GM18505 (cell line): ENCODE measurements around the gene LRRC3.

Source experiments
- ATAC-seq: cut with Tn5 transposase; IDR thresholded peaks from one replicate; pipeline ENCODE4 v1.9.1; 2021; ENCODE audit not compliant: unreplicated experiment
- POLR2A ChIP-seq: IDR thresholded peaks from 4 replicates; pipeline ENCODE4 v1.6.1; 2011; ENCODE audit warnings: borderline replicate concordance; ENCODE audit not compliant: insufficient read depth, insufficient read length; ENCODE audit errors: extremely low read depth

The LRRC3 gene

DNA sequence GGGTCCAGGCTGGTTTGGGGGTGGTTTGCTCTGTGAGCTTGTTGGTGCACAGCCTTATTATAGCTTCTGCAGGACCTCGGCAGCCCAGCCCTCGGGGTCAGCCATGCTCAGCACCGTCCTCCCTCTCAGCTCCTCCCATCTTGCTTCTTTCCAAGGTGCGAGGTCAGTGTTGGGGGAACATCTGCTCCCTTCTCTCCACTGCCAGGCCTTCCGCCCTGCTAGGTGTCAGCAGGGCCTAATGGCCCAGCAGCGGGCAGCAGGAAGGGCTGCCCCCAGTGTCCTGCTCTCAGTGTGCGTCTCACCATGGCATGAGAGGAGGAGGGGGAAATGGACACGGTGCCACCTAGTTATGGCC is 36.5 kb upstream of the LRRC3 start:
- ATAC-seq: no peak
- no peak for TF ChIP-seq POLR2A

DNA sequence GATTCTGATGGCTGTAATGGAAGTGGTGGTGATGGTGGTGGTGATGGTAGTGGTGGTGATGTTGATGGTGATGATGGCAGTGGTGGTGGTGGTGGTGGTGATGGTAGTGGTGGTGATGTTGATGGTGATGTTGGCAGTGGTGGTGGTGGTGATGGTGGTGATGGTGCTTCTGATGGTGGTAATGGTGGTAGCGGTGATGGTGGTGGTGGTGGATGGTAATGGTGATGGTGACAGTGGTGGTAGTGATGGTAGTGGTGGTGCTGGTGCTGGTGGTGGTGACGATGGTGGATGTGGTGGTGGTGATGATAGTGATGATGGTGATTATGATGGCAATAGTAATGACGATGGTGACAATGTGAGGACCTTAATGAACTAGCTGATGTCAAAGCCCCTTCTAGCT is 35.6 kb upstream of the LRRC3 start:
- no peak for ATAC-seq
- TF ChIP-seq POLR2A: no peak

DNA sequence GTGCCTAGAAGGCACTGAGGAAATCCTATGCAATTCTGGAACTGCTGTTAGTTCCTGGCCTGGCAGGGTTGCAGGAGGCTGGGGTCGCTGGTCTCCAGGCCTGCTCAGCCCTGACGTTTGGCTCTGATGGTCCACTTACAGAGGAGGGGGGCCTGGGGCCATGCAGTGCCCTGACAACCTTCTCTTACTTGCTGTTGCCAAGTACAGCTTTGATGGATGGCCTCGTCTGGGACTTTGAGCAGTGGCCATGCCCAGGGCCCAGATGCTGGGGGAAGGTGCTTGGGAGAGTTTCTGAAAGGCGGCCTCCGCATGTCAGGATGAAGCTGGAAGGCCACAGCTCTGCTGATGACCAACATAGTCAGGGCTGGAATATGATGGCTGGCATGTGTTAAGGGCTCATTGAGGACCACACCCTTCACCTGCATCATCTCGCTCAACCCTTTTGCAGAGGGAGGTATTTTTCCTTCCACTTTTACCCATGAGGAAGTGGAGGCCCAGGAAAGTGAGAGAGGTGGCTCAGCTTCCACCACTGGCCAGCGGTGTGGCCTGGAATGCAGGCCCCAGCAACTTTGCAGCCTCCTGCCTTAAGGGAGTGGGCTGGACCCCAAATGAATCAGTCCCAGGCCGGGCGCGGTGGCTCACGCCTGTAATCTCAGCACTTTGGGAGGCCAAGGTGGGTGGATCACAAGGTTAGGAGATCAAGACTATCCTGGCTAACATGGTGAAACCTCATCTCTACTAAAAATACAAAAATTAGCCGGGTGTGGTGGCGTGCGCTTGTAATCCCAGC is 34.7 kb upstream of the LRRC3 start:
- no peak for ATAC-seq
- no peak for TF ChIP-seq POLR2A

DNA sequence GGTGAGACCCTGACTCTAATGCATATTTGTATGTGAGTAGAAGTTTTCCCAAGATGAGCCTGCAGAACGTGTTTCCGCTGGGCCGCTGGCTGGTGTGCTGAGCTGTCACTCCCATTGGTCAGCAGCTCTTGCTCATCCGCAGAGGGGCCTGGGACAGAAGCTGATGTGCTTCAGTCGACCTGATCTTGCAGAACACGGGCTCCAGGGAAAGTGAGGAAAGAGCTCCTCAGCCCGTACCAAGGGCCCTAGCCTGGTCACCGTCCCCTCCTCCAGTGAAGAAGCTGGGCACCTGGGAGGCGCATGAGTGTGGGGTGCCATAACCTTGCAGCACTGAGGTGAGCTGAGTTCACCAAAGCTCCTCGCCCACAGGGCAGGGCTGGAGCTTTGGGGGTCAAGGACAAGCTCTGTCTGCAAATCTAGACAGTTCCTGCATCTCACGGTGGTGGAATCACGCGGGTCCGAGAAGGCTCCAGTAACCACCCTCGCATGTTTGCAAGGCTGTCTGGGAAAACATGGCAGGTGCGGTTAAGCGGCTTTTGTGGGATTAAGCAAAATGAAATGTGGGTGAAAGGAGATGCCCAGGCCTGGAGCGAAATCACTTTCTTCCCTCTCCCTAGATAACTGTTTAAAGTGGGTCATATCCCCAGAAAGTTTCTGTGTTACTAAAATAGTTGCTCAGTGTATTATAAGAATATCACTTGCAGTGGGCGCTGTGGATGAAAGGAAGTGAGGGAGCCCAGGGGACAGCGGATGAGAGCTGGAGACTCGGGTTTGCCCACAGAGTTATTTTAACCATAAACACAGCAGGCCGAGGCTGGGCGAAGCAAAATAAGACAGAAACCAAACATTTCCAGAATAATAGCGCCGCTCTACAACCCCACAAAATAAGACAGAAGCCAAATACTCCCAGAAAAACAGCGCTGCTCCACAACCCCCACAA is 33.1 kb upstream of the LRRC3 start:
- ATAC-seq: no peak
- no peak for TF ChIP-seq POLR2A

- no peak for TF ChIP-seq POLR2A
- ATAC-seq: no peak
Observed at GRCh38 chr21:44423312-44423821, 31.9 kb upstream of the LRRC3 start.

GRCh38 chr21:44423941-44424607 is 31.2 kb upstream of the LRRC3 start:
- ATAC-seq: no peak
- no peak for TF ChIP-seq POLR2A

GRCh38 chr21:44424608-44425306 is 30.6 kb upstream of the LRRC3 start:
- TF ChIP-seq POLR2A: no peak
- no peak for ATAC-seq

- TF ChIP-seq POLR2A: no peak
- ATAC-seq: no peak
Observed at GRCh38 chr21:44425307-44425894, 29.9 kb upstream of the LRRC3 start.

DNA sequence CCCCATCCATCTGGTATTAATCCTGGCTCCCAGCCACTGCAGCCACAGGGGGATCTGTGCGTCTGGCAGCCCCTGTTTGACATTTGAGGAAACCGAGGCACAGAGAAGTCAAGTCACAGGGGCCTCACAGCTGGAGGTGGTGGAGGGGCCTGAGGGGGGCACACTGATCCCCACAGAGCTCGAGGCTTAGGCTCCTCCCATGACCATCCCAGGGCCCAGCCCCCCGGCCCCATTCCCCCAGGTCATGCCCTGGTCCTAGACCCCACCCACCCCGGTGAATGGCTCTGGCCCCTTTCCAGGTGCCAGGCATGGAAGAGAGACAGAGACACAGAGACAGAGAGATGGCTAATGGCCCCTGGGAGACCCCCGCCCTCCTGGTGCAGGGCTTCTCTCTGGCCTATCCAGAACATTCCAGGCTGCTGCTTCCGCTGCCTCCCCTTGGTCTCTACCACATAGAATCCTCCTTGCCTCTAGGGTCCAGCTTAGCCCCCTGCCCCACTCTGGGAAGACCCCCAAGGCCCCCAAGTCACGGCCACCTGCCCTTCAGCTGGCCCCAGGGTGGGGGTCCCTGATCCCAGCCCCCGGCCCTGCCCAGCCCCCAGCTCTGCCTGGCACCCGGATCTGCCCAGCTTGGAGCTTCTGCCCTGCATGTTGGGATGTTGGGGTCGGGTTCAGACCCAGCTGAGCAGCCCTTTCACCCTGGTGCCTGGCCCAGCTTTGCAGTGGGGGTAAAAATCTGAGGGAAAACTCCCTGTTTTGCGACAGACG is 29.2 kb upstream of the LRRC3 start:
- no peak for ATAC-seq
- TF ChIP-seq POLR2A: no peak

- no peak for TF ChIP-seq POLR2A
- no peak for ATAC-seq
Observed at GRCh38 chr21:44426663-44427191, 28.6 kb upstream of the LRRC3 start.

GRCh38 chr21:44427241-44428120 is 27.8 kb upstream of the LRRC3 start:
- TF ChIP-seq POLR2A: no peak
- no peak for ATAC-seq

DNA sequence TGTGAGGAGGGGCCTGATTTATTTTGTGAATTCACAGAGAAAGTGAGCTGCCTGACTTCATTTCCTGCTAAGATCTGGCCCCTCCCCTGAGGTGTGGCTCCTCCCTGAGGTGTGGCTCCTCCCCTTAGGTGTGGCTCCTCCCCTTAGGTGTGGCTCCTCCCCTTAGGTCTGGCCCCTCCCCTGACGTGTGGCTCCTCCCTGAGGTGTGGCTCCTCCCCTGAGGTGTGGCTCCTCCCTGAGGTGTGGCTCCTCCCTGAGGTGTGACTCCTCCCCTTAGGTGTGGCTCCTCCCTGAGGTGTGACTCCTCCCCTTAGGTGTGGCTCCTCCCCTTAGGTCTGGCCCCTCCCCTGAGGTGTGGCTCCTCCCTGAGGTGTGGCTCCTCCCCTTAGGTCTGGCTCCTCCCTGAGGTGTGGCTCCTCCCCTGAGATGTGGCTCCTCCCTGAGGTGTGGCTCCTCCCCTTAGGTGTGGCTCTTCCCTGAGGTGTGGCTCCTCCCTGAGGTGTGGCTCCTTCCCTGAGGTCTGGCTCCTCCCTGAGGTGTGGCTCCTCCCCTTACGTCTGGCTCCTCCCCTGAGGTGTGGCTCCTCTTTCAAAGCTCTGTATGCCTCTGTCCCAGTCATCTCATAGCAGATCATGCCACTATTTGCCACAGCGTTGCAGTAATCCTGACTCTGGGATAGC is 26.9 kb upstream of the LRRC3 start:
- ATAC-seq: no peak

More for the DNA sequence above, 26.9 kb upstream of the LRRC3 start:
- no peak for TF ChIP-seq POLR2A
